ENCODE data around the gene SBF2.
"Not testable (repeated sequence)": the region's sequence is repeated elsewhere in the genome, so short reads cannot be mapped to it uniquely, and the experiment has no call there.

SBF2 gene

GRCh38 chr11:10247011-10247410 is 47.0 kb downstream of the SBF2 start:
- no peak for TF ChIP-seq POLR2A (IDR thresholded peaks at IDR 0.05; ENCODE audit: extremely low read depth, insufficient read length)
- TF ChIP-seq CTCF (IDR thresholded peaks at IDR 0.05; ENCODE audit: low read depth, low read length): no peak
- no peak for TF ChIP-seq MAX (IDR thresholded peaks at IDR 0.05; ENCODE audit: low read depth, low read length)
- TF ChIP-seq MYC (IDR thresholded peaks at IDR 0.05; ENCODE audit: low read depth, low read length): no peak
- DNase-seq (ENCODE audit: low read depth): no peak
- no peak overlapping the region for H3K4me3 ChIP-seq (ENCODE audit: low read depth, low read length)

GRCh38 chr11:10243896-10244575 is 50.0 kb downstream of the SBF2 start:
- DNase-seq (ENCODE audit: low read depth): no peak
- H3K4me3 ChIP-seq (ENCODE audit: low read depth, low read length): no peak overlapping the region
- TF ChIP-seq MAX (IDR thresholded peaks at IDR 0.05; ENCODE audit: low read depth, low read length): no peak
- TF ChIP-seq CTCF (IDR thresholded peaks at IDR 0.05; ENCODE audit: low read depth, low read length): no peak
- no peak for TF ChIP-seq MYC (IDR thresholded peaks at IDR 0.05; ENCODE audit: low read depth, low read length)
- no peak for TF ChIP-seq POLR2A (IDR thresholded peaks at IDR 0.05; ENCODE audit: extremely low read depth, insufficient read length)

- no peak for DNase-seq (ENCODE audit: low read depth)
- H3K4me3 ChIP-seq (ENCODE audit: low read depth, low read length): no peak overlapping the region
- TF ChIP-seq POLR2A (IDR thresholded peaks at IDR 0.05; ENCODE audit: extremely low read depth, insufficient read length): no peak
- no peak for TF ChIP-seq MYC (IDR thresholded peaks at IDR 0.05; ENCODE audit: low read depth, low read length)
- TF ChIP-seq CTCF (IDR thresholded peaks at IDR 0.05; ENCODE audit: low read depth, low read length): no peak
- TF ChIP-seq MAX (IDR thresholded peaks at IDR 0.05; ENCODE audit: low read depth, low read length): no peak
These were observed 57.2 kb downstream of the SBF2 start for GRCh38 chr11:10236840-10237239.

GRCh38 chr11:10233581-10233980 is 60.4 kb downstream of the SBF2 start:
- no peak for TF ChIP-seq MAX (IDR thresholded peaks at IDR 0.05; ENCODE audit: low read depth, low read length)
- TF ChIP-seq CTCF (IDR thresholded peaks at IDR 0.05; ENCODE audit: low read depth, low read length): no peak
- TF ChIP-seq MYC (IDR thresholded peaks at IDR 0.05; ENCODE audit: low read depth, low read length): no peak
- TF ChIP-seq POLR2A (IDR thresholded peaks at IDR 0.05; ENCODE audit: extremely low read depth, insufficient read length): no peak
- DNase-seq (ENCODE audit: low read depth): no peak
- H3K4me3 ChIP-seq (ENCODE audit: low read depth, low read length): no peak overlapping the region

GRCh38 chr11:10232756-10233155 is 61.3 kb downstream of the SBF2 start:
- DNase-seq (ENCODE audit: low read depth): no peak
- TF ChIP-seq CTCF (IDR thresholded peaks at IDR 0.05; ENCODE audit: low read depth, low read length) (no peak), MAX (IDR thresholded peaks at IDR 0.05; ENCODE audit: low read depth, low read length) (no peak), MYC (IDR thresholded peaks at IDR 0.05; ENCODE audit: low read depth, low read length) (no peak), POLR2A (IDR thresholded peaks at IDR 0.05; ENCODE audit: extremely low read depth, insufficient read length) (no peak)
- H3K4me3 ChIP-seq (ENCODE audit: low read depth, low read length): no peak overlapping the region

- not testable (repeated sequence) for H3K4me3 ChIP-seq (ENCODE audit: low read depth, low read length); DNase-seq (ENCODE audit: low read depth)
These were observed 62.2 kb downstream of the SBF2 start for GRCh38 chr11:10231803-10232202.
